T-helper 2 cell (primary cell): ENCODE data around the gene FARS2.
A peak's percentile ranks its signal among the peaks of the same experiment; 100 is the strongest.

Source experiments
- DNase-seq, 5 experiments: peaks; one replicate each; pipeline versions ENCODE4 v3.0.0 to v3.0.0-alpha.2; 2012 to 2022

The FARS2 gene

DNA sequence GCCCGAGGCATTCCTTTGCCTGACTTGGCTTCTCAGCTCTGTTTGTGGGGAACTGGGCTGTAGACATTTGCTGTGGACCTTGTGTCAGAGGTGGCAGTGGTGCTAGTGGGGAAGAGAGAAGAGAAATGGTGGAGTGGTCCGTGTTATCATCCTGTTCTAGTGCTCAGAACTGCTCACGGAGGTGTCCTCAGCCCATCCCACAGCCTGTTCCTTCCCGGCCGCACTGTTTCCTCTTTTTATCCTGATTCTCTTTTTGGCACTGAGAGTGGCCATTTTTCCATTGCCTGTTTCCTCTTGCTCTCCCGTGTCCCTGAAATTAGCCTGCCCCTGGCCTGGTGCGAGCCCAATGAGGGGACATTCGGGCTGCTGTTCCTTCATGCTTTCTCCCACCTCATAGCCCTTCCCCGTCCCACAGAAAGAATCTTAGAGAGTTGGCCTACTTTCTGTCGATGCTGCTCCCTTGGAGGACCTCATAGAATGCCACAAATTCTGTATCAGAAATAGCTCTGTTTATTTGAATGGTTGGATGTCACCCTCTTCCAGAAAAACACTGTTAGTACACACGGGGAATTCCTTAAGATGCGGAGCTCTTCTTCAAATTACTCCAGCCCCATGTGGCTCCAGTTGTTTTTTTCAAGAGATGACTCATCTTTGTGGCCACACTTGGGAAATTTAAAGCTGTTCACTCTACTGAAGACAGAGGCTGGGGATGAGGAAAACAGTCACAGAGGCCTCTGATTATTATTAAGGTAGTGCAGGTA, 26.1 kb downstream of the FARS2 start:
- no peak for DNase-seq

DNA sequence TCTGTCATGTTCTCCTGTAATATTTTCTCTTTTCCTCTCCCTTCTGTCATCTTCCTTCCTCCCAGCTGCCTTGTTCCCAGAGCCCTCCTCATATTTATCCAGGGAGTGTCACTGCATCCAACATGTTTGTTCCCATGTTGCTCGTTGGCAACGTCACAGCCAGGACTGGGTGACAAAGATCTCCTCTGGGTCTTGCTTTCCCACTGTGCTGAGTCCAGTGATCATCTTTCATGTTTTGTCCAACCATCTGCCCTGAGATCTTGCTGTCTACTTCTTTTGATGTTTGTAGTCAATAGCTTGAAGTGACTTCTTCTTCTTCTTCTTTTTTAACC, 26.6 kb downstream of the FARS2 start:
- no peak for DNase-seq

DNA sequence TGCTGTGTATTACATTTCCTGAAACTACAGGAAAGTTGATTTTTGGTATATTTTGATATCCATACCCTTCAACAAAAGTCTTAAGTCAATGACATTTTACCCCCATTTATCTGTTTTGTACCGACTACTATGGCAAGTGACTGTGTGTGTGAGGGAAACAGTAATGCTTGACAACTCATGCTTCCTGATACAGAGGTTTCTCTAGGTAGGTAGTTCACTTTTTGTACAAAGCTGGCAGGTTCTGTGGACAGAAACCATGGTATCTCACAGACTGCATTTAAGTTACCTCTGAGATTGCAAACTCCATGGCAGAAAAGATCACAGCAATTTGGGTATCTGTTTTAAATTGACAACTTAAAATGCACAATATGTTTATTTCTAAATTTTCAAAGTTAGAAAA, 28.8 kb downstream of the FARS2 start:
- no peak for DNase-seq

DNA sequence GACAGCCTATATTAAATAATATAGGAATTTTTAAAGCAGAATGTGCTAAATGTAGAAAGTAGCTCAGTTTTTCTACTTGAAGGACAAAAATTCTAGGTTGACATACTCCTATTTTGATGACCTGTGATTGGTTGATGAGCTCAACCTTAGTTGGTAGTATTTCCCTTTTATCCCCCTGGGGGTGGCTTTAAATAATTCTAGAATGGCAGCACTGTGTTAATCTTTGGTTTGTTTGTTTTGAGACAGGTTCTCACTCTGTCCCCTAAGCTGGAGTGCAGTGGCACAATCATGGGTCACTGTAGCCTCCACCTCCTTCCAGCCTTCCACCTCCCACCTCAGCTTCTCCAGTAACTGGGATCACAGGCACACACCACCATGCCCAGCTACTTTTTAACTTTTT, 29.2 kb downstream of the FARS2 start:
- no peak for DNase-seq

DNA sequence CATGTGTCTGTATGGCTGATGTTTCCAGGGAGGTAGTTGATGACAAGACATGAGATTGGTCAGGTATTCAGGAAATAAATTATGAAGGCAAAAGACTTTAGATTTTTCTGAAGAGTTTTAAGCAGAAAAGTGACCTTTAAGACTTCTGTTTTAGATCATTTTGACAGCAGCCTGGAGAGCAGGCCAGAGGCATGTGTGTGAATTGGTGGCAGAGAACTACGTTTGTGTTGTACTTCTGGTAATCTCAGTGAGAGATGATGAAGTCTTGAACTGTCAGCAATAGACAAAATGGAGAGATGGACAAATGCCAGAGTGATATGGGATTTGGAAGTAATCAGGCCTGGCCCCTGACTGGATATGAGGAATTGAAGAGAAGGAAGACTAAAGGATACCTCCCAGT, 30.8 kb downstream of the FARS2 start:
- no peak for DNase-seq

DNA sequence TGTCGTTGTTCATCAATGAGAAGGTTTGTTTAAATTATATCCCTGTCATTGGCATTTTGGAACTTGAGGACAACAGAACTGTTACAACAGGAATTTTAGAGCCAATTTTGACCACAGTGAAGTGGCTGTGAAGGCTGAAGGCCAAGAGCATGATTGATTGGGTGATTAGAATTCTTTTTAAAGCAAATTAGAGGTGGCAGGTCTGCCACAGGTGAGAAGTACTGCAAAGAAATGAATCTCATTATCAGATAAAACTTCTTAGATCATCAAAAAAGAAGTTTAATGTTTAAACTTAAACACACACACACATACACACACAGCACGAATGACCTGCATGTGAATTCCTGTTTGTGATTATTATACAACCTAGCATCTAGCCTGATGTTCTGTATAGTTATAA, 32.4 kb downstream of the FARS2 start:
- DNase-seq, result no peak

DNA sequence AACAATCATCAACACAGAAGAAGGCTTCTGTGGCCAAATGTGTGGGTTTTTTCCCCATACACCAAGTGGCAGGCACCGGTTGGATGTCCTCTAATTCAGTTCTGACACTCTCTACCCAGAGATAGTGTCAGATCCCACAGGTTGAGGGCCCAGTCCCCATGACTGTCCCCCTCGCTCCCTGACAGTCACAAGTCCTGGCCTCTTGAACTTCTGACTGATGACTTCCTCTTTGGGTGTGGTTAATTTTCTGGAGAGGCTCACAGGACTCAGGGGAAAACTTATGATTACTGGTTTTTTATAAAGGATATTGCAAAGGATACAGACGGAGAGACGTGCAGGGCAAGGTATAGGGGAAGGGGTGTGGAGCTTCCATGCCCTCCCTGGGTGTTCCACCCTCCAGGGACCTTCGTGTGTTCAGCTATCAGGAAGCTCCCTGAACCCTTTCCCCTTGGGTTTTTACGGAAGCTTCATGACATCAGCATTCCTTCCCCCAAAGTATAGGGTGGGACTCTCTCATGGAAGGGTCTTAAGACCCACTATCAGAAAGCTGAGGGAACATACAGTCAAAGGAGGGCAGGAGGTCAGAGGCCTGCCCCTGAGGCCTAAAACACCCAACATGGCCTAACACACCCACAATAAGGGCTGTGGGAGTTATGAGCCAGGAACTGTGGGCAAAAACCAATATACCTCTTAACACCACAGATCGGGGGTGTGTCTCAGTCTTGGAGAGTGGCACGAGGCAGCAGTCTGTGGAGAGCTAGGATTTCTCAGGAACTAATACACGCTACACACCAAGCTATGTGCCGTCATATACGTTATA, 33.3 kb downstream of the FARS2 start:
- DNase-seq, result peak in 1 of 5 experiments; percentile 61

DNA sequence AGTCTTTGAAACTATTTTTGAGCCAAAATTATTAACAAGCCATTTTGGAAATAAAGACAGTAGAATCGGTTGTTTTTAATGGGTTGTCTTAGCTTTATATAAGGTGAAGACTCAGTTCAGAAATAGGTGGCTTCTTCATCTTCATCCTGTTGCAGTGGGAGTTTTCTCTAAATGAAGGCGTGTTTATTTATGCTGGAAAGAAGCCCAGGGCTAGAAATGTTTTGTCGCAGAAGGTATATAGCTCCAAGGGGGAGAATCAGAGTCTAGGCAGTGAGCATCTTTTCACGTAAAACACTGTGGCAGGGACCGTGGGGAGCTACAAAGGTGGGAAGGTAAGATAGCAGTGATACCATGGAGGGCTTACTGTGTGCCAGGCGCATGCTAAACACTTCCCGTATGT, 34.3 kb downstream of the FARS2 start:
- DNase-seq, result no peak

DNA sequence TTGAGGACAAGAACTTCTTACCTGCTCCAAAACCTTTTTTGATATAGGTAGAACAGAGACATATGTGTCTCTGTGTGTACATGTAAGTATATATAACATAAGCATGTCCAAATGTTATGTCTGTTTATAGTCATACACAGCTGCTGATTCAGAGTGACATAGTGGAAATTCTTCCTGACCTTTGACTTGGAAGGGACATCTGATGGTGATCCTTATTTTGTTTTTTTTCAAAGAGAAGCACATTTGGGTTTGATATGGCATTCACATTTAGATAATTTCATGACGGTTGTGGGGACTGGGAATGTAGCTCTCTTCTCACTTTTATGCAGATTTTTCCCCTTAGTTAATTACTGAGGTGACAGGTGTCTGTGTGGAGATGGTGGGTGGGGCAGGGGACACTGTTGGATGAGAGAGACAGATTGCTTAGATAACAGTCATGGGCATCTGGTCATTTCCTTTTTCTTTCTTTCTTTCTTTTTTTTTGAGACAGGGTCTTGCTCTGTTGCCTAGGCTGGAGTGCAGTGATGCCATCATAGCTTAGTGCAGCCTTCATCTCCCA, 39.0 kb downstream of the FARS2 start:
- no peak for DNase-seq

DNA sequence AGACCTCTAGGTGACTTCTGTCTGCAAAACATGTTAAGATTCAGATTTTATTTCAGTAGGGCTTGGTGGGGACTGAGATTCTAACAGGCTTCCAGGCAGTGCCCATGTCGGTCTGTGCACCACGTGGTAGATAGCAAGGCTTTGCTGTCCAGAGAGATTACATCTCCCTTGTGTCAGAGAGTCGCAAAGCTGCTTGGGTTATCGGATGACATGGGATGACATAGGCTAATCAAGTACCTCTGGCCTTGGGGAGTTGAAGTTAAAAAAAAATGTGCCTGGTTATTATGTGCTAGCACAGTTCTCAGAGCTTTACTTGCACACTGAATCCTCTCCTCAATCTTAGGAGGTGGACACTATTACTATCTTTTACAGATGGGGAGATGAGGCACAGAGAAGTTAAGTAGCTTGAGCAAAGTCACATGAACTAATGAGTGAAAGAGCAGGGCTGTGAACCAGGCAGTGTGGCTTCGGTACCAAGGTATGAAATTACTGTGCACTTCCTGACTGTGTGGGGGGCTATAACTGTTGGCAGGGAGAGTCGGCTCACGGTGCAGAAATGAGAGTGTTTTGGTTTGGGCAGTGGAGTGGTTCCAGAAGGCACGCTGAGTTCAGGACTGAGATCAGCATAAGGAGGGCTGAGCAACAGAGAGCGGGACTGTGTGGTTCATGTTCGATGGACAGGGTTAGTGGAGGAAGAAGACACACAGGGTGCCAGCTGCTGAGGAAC, 41.1 kb downstream of the FARS2 start:
- DNase-seq, result peak in 2 of 5 experiments; percentile 27 to 96

DNA sequence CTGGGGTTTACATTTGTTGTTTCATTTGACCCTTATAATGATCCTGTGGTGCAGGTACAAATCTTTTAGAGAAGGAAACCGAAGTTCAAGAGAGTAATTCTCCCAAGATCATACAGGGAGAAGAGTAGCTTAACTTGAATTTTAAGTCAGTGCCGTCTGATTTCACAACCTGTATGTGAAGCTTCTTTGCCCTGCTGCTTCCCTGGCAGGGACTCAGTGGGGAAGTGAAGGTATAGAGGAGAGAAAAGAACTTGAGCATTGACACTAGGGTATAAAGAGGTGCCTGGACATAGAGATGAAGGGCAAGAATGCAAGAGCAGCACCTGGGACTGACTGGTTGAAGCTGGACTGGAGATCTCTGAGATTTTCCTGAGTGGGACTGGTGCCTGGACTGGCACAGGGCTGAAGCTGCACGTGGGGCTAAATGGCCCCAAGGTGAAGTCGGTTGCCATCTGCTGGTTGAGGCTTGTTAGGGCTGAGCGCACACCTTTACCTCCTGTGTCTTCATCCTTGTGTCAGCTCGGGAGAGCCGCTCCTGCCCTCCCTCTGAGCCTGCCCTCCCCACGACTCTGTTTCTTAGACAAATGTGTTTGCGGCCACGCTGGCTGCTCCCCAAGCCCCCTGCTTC, 41.8 kb downstream of the FARS2 start:
- DNase-seq, result peak; percentile 33 to 89 (median 55)

DNA sequence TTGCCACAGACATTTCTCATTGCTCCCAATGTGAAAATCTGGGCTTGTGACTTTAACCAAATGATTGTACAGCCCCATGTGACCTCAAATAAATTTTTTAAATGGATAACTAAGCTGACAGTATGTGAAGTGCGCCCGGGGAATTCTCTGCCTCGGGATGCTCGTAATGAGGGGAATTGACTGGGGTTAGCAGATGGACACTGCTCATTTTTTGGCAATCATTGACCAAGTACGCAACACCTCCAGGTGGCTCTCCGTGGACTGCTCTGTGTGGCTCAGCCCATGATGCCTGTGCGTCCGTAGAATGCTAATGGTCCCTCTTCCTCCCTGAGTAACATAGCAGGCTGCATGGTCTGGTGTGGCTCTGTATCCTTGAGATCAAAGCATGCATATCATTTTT, 42.4 kb downstream of the FARS2 start:
- no peak for DNase-seq

DNA sequence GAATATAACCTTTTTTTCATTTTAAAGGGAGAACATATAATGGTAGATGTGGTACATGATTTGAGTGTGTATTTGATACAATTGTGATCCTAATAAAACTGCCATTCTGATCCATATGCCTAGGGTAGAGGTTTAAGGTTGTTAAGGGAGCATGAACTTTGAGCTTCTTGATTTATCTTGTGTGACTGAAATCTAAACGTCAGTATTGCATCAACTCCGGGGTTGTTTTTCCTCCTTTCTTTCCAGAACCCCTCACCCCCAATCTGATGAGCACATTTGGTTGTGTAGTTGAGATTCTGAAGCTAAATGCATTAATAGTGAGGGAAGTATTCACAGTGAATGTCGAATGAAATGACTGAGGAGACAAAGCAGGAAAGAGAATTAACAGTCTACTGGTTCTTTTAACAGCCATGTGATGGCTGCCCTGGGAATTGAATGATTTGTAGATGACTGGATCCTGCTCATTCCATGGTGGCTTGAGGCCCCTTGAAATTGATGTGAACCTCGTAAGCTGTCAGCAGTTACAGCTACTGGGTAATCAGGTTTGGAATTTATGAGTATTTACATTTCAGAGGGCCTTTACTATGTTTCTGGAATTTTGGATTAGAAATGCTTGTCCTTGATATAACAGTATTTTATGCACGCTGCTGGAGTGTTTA, 44.8 kb downstream of the FARS2 start:
- DNase-seq, result no peak

DNA sequence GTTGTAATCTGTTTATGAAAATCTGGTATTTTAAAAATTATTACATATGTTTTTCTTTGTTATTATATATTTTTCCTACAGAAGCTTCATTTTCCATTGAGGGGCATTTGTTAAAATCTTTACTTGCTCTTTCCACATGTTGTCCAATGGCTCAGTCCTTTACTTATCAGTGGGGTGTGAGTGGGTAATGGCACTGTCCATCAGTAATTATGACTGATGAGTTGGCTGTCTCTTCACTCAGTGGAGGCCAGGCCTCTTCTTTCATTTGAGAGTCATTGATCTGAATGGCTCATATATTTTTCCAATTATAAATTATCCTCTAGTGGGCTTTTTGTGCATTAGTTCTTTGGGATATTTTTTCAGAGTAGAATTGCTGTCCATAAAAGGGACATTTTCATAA, 45.7 kb downstream of the FARS2 start:
- DNase-seq, result no peak

DNA sequence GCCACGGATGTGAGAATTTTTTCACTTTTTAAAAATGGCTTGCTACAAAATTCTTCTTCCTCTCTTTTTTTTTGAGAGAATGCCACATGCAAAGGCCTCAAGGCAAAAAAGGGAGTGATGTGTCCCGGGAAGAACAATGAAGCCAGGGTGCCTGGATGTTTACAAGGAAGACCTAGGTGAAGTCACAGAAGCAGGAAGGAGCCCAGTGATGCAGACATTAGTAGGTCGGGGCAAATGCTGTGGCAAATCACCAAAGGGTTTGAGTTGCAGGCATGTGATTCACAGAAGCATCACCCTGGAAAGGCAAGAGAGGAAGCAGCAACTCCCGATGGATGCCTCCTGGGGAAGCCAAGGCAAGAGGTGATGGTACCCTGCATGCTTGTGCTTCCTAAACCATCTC, 46.8 kb downstream of the FARS2 start:
- DNase-seq, result no peak

DNA sequence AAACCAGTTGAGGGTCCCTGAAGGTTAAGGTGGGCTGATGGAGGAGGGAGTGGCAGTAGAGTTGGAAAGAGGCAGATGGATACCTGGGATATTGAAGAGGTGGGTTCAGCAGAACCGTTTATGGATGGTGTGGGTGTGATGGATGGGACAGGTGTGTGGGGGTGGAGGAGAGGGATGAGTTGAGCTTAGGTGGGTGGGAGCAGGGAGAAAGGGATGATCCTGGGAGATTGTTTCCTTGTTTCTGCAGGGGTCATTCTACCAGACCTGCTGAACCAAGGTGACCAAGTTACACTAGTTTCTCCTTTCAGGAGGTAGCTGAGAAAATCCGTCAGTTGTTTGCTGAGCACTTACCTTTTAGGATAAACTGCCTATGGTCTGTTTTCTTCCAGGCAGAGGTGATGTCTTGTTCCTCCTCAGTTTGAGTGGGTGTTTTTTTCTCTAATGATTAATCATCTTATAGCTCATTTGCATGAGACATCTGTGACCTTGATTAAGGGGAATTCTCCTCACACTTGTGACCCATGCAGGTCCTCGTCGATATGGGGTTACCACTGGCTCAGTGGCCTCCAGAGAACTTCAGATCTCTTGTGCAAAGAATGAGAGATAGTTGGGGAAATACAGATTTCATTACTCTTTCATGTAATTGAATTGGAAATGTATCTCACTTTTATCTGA, 53.0 kb downstream of the FARS2 start:
- DNase-seq, result no peak

DNA sequence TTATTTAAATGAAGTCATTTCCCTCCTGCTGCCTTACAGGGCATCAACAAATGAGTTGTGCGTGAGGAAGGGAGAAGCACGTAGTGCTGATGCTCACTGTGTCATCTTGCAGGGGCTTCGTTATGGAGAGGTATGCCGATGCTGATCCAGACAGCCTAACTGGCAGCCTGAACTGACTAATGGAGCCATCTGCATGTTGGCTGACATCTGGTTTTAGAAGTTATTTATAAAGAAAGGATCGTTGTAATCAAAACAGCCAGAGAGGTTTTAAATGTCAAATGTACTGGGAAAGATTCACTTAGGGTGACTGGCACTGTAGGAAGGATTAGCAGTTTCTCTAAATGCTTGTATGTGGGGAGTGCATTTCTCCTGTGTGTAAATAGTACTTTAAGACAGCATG, 54.6 kb downstream of the FARS2 start:
- no peak for DNase-seq

DNA sequence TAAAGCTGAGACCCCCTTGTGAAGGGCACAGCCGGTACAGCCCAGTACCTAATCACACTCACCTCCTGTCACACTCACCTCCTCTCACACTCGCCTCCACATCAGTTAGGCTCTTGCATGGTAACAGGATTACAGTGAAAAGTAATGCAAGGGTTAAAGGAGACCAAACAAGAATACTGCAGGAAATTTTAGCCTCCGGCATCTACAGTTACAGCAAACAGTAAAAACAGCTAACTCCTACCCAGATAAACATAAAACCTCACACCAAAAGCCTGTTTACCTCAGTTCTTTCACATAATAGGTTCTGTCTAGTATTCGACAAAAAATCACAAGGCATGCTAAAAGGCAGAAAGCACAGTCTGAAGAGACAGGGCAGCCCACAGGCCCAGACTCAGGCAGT, 55.6 kb downstream of the FARS2 start:
- no peak for DNase-seq

DNA sequence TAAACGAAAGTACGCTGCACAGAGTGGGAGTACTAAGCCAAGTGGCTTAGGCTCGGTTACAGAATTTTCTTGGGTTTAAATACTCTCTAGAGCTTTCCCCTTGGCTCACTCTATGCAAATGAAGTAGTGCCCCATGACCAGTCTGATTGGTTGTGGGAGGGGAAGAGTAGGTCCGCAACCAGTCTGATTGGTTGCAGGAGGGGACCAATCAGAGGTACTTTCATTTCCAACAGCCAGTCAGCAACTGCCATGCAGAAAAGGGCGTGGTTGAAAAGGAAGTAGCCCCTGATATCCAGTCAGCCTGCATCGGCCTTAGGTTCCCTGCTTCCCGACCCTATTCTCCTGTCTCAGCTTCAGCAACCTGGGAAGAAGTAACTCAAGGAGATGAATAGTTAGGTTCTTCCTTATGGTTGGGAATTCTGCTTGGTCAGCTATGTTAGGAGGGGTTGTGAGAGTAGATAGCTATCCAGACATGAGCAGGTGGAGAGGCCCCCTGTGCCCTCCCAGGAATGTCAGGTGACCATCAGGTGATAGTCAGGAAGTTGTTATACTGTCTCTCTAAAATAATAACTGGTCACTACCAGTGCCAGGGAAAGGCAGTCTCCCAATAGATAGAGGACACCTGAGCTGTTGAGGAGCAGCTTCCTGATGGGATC, 57.4 kb downstream of the FARS2 start:
- no peak for DNase-seq

DNA sequence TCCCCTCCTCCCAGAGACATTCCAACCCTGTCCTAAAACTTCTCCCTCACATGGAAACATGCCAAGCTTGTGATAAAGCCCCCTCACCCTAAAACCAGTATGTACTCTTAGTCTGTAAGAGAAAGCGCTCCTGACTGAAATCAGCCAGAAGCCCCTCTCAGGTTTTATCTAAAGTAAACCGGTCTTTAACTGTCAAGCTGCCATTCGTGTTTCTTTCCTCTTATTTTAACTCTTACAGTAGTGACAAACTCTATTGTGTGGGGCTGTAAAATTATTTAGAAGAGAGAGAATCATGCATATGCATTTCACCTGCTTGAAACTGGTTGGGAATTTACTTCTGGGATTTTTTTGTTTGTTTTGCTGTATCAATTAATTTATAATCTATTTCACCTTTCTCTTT, 62.7 kb downstream of the FARS2 start:
- DNase-seq, result no peak

DNA sequence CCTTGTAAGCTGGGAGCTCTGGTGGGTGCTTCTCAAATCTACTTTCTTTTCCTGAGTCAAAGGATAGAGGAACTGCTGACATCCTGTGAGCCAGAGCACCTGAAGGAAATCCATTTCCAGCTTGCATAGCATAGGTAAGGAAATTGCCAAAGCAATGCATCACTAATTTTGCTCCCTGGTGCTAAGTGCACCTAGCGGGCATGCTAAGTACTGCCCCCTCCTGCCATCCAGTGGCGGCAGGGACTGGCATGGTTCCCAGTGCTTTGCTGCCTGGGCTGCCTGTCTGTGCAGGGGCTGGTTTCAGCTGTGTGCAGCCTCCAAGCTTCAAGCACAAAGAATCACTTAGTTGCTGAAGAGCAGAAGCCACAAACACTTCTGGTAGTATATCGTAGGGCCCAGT, 63.9 kb downstream of the FARS2 start:
- no peak for DNase-seq
